ENCODE results near the gene RASAL3. TPM values are rescaled to one million over a fixed set of nuclear protein-coding genes. Genes with fewer than 3 reads are reported as not detected.

Gene RASAL3
- total RNA-seq, 1 experiment from 2014 or later = 1.9 TPM

DNA sequence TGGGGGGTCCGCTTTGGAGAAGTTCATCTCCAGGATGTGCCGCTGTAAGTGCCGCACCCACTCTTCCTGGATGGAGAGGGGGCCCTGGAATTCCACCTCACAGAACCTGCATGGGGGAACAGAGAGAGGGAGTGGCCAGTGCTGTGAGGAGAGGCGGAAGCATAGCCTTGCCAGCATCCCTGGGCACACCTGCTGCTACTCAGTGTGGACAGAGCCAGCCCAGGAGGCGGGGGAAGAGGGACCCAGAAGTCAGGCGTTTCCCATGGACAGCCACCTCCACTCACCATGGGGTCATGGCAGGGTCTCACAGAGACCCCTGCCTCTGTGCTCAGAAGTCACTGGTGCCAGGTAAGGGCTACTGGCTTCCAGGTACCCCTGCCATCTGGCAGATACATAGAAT lies 41.2 kb downstream of the RASAL3 start:
- no peak overlapping the region for H3K4me3 Mint-ChIP-seq
- Histone ChIP-seq H3K9me3 (ENCODE audit: control insufficient read depth, low read depth, low read length) (no peaks in the 10 kb centered on the region), H2BK15ac (ENCODE audit: low read depth, low read length) (no peak overlapping the region), H2BK5ac (ENCODE audit: insufficient read length, low read length) (no peak overlapping the region), H3K18ac (ENCODE audit: insufficient read length, low read depth, low read length) (no peak overlapping the region), H3K27ac (ENCODE audit: insufficient read length, low read depth, low read length) (no peak overlapping the region), H2BK20ac (ENCODE audit: low read depth, low read length, poor library complexity, severe bottlenecking) (no peak overlapping the region), H2BK120ac (ENCODE audit: low read depth, low read length, poor library complexity, severe bottlenecking) (no peak overlapping the region), H3K4me2 (ENCODE audit: insufficient read depth, insufficient read length, low read length) (no peak overlapping the region), H3K4ac (ENCODE audit: low read depth, low read length) (no peak overlapping the region), H3K4me1 (ENCODE audit: insufficient read depth, low read length) (no peaks in the 10 kb centered on the region), H2AFZ (ENCODE audit: low read length) (no peak overlapping the region), H3T11ph (ENCODE audit: low read length) (no peak overlapping the region), H2BK12ac (ENCODE audit: insufficient read length, low read depth, low read length) (no peak overlapping the region), H3K9ac (ENCODE audit: extremely low read depth, insufficient read length, low read length) (no peak overlapping the region), H3K23me2 (ENCODE audit: insufficient read length, low read depth, low read length, poor library complexity, severe bottlenecking) (peaks cover under 1% of the 10 kb centered on the region), H2AK5ac (ENCODE audit: insufficient read length, low read length) (no peak overlapping the region), H3K79me1 (ENCODE audit: insufficient read depth, low read depth, low read length, poor library complexity, severe bottlenecking) (peaks cover under 1% of the 10 kb centered on the region), H3K27me3 (ENCODE audit: insufficient read depth, low read length) (no peaks in the 10 kb centered on the region), H3K56ac (ENCODE audit: insufficient read length, low read depth, low read length) (no peak overlapping the region), H4K20me1 (ENCODE audit: control insufficient read depth, insufficient read depth, insufficient read length) (no peaks in the 10 kb centered on the region), H4K91ac (ENCODE audit: insufficient read length, low read depth, low read length) (no peak overlapping the region), H4K5ac (ENCODE audit: insufficient read length, low read depth, low read length) (no peak overlapping the region), H4K8ac (replicated peaks; ENCODE audit: insufficient read length, low read depth, low read length) (no peak overlapping the region), H3K14ac (ENCODE audit: insufficient read depth, low read length) (no peak overlapping the region; the same call in 1 of the 2 replicates), H3K23ac (ENCODE audit: insufficient read length, low read depth, low read length) (no peak overlapping the region), H3K79me2 (ENCODE audit: insufficient read depth, low read length) (peaks cover 5% of the 10 kb centered on the region; the same call in 1 of the 2 replicates)
- H3K36me3 Mint-ChIP-seq (ENCODE audit: insufficient read depth in 1 of 3, low read depth in 3 of 3) = peaks cover 34 to 46% (median 46%) of the 10 kb centered on the region in 3 experiments
- H3K27ac Mint-ChIP-seq = no peak overlapping the region
- no CpG with 5 or more reads among the region's 6 CpGs for WGBS (ENCODE audit: extremely low coverage, insufficient read length, low lambda C conversion rate)
- H3K9me3 Mint-ChIP-seq = peaks cover 0 to 3% of the 10 kb centered on the region in 2 experiments; a peak in 2 of 5 replicates
- H3K4me1 Mint-ChIP-seq = peaks cover under 1 to 6% of the 10 kb centered on the region in 2 experiments
- DNase-seq = no peak
- H3K27me3 Mint-ChIP-seq (ENCODE audit: low read depth) = no peaks in the 10 kb centered on the region
- TF ChIP-seq, protein P1, sequence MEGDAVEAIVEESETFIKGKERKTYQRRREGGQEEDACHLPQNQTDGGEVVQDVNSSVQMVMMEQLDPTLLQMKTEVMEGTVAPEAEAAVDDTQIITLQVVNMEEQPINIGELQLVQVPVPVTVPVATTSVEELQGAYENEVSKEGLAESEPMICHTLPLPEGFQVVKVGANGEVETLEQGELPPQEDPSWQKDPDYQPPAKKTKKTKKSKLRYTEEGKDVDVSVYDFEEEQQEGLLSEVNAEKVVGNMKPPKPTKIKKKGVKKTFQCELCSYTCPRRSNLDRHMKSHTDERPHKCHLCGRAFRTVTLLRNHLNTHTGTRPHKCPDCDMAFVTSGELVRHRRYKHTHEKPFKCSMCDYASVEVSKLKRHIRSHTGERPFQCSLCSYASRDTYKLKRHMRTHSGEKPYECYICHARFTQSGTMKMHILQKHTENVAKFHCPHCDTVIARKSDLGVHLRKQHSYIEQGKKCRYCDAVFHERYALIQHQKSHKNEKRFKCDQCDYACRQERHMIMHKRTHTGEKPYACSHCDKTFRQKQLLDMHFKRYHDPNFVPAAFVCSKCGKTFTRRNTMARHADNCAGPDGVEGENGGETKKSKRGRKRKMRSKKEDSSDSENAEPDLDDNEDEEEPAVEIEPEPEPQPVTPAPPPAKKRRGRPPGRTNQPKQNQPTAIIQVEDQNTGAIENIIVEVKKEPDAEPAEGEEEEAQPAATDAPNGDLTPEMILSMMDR (conservative IDR thresholded peaks at IDR 0.05) = no peak
